WERI-Rb-1 (cell line): Measurements from ENCODE around the gene ENDOU.
"Not testable (repeated sequence)": the region's sequence is repeated elsewhere in the genome, so short reads cannot be mapped to it uniquely, and the experiment has no call there.

Experiments used
- DNase-seq: peaks from one replicate; pipeline ENCODE4 v3.0.0-alpha.2; 2020
- H3K27ac ChIP-seq: fragments of 250-450 bp; sonication (Bioruptor Pico); 2 replicates; pipeline ENCODE4 v1.5.1; 2020; ENCODE audit warnings: mild to moderate bottlenecking, moderate library complexity
- H3K27me3 ChIP-seq: fragments of 250-450 bp; sonication (Bioruptor Pico); 2 replicates; pipeline ENCODE4 v1.5.1; 2021; ENCODE audit warnings: mild to moderate bottlenecking, low read depth, moderate library complexity; ENCODE audit not compliant: insufficient read depth, severe bottlenecking
- H3K36me3 ChIP-seq: fragments of 250-450 bp; sonication (Bioruptor Pico); 2 replicates; pipeline ENCODE4 v1.5.1; 2020; ENCODE audit warnings: mild to moderate bottlenecking, moderate library complexity
- H3K4me3 ChIP-seq: 2 replicates; pipeline ENCODE4 v1.5.1; 2011; ENCODE audit warnings: low read depth, mild to moderate bottlenecking, control low read depth, low read length
- H3K9me3 ChIP-seq: fragments of 250-450 bp; sonication (Bioruptor Pico); 2 replicates; pipeline ENCODE4 v1.5.1; 2021; ENCODE audit warnings: mild to moderate bottlenecking, moderate library complexity; ENCODE audit not compliant: severe bottlenecking
- TF ChIP-seq, protein P1 (sequence below): IDR thresholded peaks from 2 replicates; pipeline ENCODE4 v1.5.1; 2011; ENCODE audit warnings: low read depth, mild to moderate bottlenecking, control low read depth, inconsistent platforms, low read length

ENDOU gene

DNA sequence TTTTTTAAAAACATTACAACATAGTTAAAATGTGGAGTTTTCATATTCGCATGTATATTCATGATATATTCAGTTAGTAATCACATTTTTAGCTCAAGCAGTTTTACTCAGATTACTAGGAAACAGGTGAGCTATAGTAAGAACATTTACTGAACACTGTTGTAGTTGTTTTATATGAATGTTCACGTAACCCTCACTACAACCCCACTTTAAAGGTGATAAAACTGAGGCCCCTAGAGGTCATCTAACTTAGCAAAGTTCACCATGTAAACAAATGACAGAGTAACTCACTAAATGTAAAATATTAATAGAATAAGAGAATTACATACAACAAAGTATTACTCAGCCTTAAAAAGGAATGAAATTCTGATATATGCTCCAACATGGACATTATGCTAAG, 45.5 kb downstream of the ENDOU start:
- peaks cover 25% of the 10 kb centered on the region for H3K36me3 ChIP-seq
- no peaks in the 10 kb centered on the region for H3K9me3 ChIP-seq
- no peak for DNase-seq
- no peak overlapping the region for H3K4me3 ChIP-seq
- H3K27me3 ChIP-seq, result no peaks in the 10 kb centered on the region
- no peak overlapping the region for H3K27ac ChIP-seq
- TF ChIP-seq, protein P1, sequence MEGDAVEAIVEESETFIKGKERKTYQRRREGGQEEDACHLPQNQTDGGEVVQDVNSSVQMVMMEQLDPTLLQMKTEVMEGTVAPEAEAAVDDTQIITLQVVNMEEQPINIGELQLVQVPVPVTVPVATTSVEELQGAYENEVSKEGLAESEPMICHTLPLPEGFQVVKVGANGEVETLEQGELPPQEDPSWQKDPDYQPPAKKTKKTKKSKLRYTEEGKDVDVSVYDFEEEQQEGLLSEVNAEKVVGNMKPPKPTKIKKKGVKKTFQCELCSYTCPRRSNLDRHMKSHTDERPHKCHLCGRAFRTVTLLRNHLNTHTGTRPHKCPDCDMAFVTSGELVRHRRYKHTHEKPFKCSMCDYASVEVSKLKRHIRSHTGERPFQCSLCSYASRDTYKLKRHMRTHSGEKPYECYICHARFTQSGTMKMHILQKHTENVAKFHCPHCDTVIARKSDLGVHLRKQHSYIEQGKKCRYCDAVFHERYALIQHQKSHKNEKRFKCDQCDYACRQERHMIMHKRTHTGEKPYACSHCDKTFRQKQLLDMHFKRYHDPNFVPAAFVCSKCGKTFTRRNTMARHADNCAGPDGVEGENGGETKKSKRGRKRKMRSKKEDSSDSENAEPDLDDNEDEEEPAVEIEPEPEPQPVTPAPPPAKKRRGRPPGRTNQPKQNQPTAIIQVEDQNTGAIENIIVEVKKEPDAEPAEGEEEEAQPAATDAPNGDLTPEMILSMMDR, result no peak

DNA sequence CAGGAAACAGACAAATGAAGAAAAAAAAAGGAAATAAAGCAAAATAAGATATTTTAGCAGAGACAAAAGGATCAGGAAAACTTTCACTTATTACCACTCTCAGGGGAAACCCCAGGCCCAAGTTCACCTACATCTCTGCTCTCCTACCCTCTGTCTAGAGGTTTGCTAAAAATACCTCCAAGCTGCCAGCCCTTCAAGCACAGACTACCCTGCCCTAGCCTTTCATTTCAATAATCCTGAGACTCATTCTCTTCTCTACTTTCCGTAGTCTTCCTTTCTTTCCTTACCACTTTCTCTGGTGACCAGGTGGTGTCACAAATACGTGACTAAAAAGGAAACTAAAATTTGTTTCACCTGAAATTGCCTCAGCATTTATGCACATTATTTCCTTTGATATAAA, 53.2 kb downstream of the ENDOU start:
- Histone ChIP-seq H3K27me3 (no peaks in the 10 kb centered on the region), H3K36me3 (peaks cover 23% of the 10 kb centered on the region), H3K27ac (no peak overlapping the region), H3K4me3 (no peak overlapping the region), H3K9me3 (no peaks in the 10 kb centered on the region)
- DNase-seq, result no peak
- TF ChIP-seq, protein P1, result no peak

DNA sequence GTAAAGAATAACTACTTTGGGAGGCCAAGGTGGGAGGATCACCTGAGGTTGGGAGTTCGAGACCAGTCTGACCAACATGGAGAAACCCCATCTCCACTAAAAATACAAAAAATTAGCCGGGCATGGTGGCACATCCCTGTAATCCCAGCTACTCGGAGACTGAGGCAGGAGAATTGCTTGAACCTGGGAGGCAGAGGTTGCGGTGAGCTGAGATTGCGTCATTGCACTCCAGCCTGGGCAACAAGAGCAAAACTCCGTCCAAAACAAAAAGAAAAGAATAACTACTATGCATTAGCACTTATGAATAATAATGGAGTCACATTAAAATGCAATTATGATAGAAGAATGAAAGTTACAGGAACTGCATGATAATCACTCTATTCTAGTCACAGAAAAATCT, 57.4 kb downstream of the ENDOU start:
- DNase-seq, H3K9me3 ChIP-seq, H3K27ac ChIP-seq, H3K4me3 ChIP-seq, H3K27me3 ChIP-seq: not testable (repeated sequence)
- peaks cover 41% of the 10 kb centered on the region for H3K36me3 ChIP-seq
